K562 treated with DMSO at 1 percent for 4 hours (cell line): ENCODE measurements around the gene GUSB. TPM values are rescaled to one million over a fixed set of nuclear protein-coding genes. Genes with fewer than 3 reads are reported as not detected.

Source experiments
- total RNA-seq: library from RNA; unstranded; fragments of 300-600 nt; gene quantifications from 2 replicates; pipeline ENCODE4 v1.2.3, GENCODE V29; 2022; ENCODE audit not compliant: insufficient read depth

GUSB gene
- 141 and 151 TPM in 2 replicates for total RNA-seq

GRCh38 chr7:65981965-65982792 lies at the start of gene GUSB:
GUSB (minus strand) TSS chr7:65982213; CDS start chr7:65982183, 30 bp downstream.

Other genes with a start within 250 kb of the GUSB start
- 13.6 and 15.7 TPM in 2 replicates for gene VKORC1L1, start 109.1 kb downstream of the GUSB start, total RNA-seq
- 23.8 and 31.0 TPM in 2 replicates for gene ASL, start 93.6 kb upstream of the GUSB start, total RNA-seq
- 24.5 and 27.3 TPM in 2 replicates for gene CRCP, start 132.6 kb upstream of the GUSB start, total RNA-seq
- gene TPST1, start 223.1 kb upstream of the GUSB start, total RNA-seq, result 1.7 TPM in 1 of 2 replicates, not detected in the other